Neural cell (in vitro differentiated cells): ENCODE results near the gene GRK1. TPM values are rescaled to one million over a fixed set of nuclear protein-coding genes. Genes with fewer than 3 reads are reported as not detected.
"Not testable (repeated sequence)": the region's sequence is repeated elsewhere in the genome, so short reads cannot be mapped to it uniquely, and the experiment has no call there.

Source experiments
- H2AFZ ChIP-seq: fragments of 200-600, 300-800 bp; sonication (generic), shearing (Covaris generic); 2 replicates; pipeline ENCODE4 v1.6.0; 2014; ENCODE audit warnings: low read depth, mild to moderate bottlenecking, antibody characterized with exemption, low read length, moderate library complexity
- H3F3A ChIP-seq: fragments of 200-600 bp; shearing (Covaris generic); 2 replicates; pipeline ENCODE4 v1.6.1; 2016; ENCODE audit warnings: mild to moderate bottlenecking, moderate library complexity, mixed read lengths, antibody characterized with exemption, low read length; ENCODE audit not compliant: insufficient read depth, poor library complexity, severe bottlenecking
- H3K27ac ChIP-seq: fragments of 200-600, 300-800 bp; sonication (generic), shearing (Covaris generic); 2 replicates; pipeline ENCODE4 v1.5.1; 2014; ENCODE audit warnings: mild to moderate bottlenecking, low read length, moderate library complexity
- H3K27me3 ChIP-seq: fragments of 300-800, 200-600 bp; sonication (generic), shearing (Covaris generic); 2 replicates; pipeline ENCODE4 v1.6.0; 2014; ENCODE audit warnings: mild to moderate bottlenecking, low read depth, low read length, moderate library complexity; ENCODE audit not compliant: insufficient read depth
- H3K36me3 ChIP-seq: fragments of 300-800, 200-600 bp; sonication (generic), shearing (Covaris generic); 2 replicates; pipeline ENCODE4 v1.5.1; 2014; ENCODE audit warnings: mild to moderate bottlenecking, antibody characterized with exemption, low read length, moderate library complexity; ENCODE audit not compliant: insufficient read depth
- H3K4me2 ChIP-seq: fragments of 300-800, 200-600 bp; sonication (generic), shearing (Covaris generic); 2 replicates; pipeline ENCODE4 v1.6.0; 2014; ENCODE audit warnings: mild to moderate bottlenecking, low read length
- H3K4me3 ChIP-seq: fragments of 300-800, 200-600 bp; sonication (generic), shearing (Covaris generic); 2 replicates; pipeline ENCODE4 v1.5.1; 2014; ENCODE audit warnings: mild to moderate bottlenecking, low read length, moderate library complexity
- H3K79me2 ChIP-seq: fragments of 200-600 bp; shearing (Covaris generic); replicated peaks from 2 replicates; pipeline ENCODE4 v1.6.0; 2014; ENCODE audit warnings: mild to moderate bottlenecking, low read length, moderate library complexity; ENCODE audit not compliant: insufficient read depth
- H3K9ac ChIP-seq: fragments of 300-800, 200-600 bp; sonication (generic), shearing (Covaris generic); 2 replicates; pipeline ENCODE4 v1.6.1; 2016; ENCODE audit warnings: mild to moderate bottlenecking, low read length, mixed read lengths
- H3K9me2 ChIP-seq: fragments of 200-600 bp; shearing (Covaris generic); 2 replicates; pipeline ENCODE4 v1.6.1; 2016; ENCODE audit warnings: mild to moderate bottlenecking, low read length, mixed read lengths; ENCODE audit not compliant: insufficient read depth
- H3K9me3 ChIP-seq: fragments of 200-600, 300-800 bp; sonication (generic), shearing (Covaris generic); 2 replicates; pipeline ENCODE4 v1.6.1; 2016; ENCODE audit warnings: mild to moderate bottlenecking, mixed run types, low read length, moderate library complexity, mixed read lengths
- H4K20me1 ChIP-seq: fragments of 200-600 bp; shearing (Covaris generic); 2 replicates; pipeline ENCODE4 v1.6.1; 2016; ENCODE audit warnings: mild to moderate bottlenecking, mixed run types; ENCODE audit not compliant: insufficient read depth
- EP300 ChIP-seq: fragments of 450-650 bp; conservative IDR thresholded peaks from 2 replicates; pipeline ENCODE4 v1.6.1; 2014; ENCODE audit warnings: antibody characterized with exemption, mild to moderate bottlenecking, moderate library complexity; ENCODE audit not compliant: poor library complexity, severe bottlenecking
- EZH2 ChIP-seq: fragments of 200-600, 300-800 bp; shearing (Covaris generic), sonication (generic); IDR thresholded peaks from 2 replicates; pipeline ENCODE4 v1.6.1; 2014; ENCODE audit warnings: antibody characterized with exemption, low read length, borderline replicate concordance, mild to moderate bottlenecking; ENCODE audit not compliant: insufficient read depth, poor library complexity, severe bottlenecking
- MXI1 ChIP-seq: fragments of 450-650 bp; conservative IDR thresholded peaks from 2 replicates; pipeline ENCODE4 v1.6.1; 2014; ENCODE audit warnings: antibody characterized with exemption, mild to moderate bottlenecking; ENCODE audit not compliant: poor library complexity, severe bottlenecking
- POLR2AphosphoS5 ChIP-seq: IDR thresholded peaks from 2 replicates; pipeline ENCODE4 v1.6.1; 2012
- RAD21 ChIP-seq: fragments of 450-650 bp; conservative IDR thresholded peaks from 2 replicates; pipeline ENCODE4 v1.6.1; 2014; ENCODE audit warnings: antibody characterized with exemption, mild to moderate bottlenecking, moderate library complexity
- SMC3 ChIP-seq: fragments of 450-650 bp; conservative IDR thresholded peaks from 2 replicates; pipeline ENCODE4 v1.6.1; 2014; ENCODE audit warnings: antibody characterized with exemption, mild to moderate bottlenecking, moderate library complexity; ENCODE audit not compliant: poor library complexity
- TAF1 ChIP-seq: IDR thresholded peaks from 2 replicates; pipeline ENCODE4 v1.6.1; 2012; ENCODE audit warnings: low read depth
- polyA plus RNA-seq: library from polyadenylated mRNA; depleted of rRNA; stranded (reverse); fragments of >200 nt; gene quantifications from 2 replicates; pipeline ENCODE4 v1.2.3, GENCODE V29; 2014
- TF ChIP-seq, protein P1 (sequence below): fragments of 450-650 bp; IDR thresholded peaks from 2 replicates; pipeline ENCODE4 v1.5.1; 2014; ENCODE audit warnings: antibody characterized with exemption, mild to moderate bottlenecking, moderate library complexity; ENCODE audit not compliant: poor library complexity, severe bottlenecking
- TF ChIP-seq, protein P2 (sequence below): IDR thresholded peaks from 2 replicates; pipeline ENCODE4 v1.6.1; 2012; ENCODE audit warnings: borderline replicate concordance

Gene GRK1
- polyA plus RNA-seq, 1 donor from 2014 or later: 0.06 TPM

DNA sequence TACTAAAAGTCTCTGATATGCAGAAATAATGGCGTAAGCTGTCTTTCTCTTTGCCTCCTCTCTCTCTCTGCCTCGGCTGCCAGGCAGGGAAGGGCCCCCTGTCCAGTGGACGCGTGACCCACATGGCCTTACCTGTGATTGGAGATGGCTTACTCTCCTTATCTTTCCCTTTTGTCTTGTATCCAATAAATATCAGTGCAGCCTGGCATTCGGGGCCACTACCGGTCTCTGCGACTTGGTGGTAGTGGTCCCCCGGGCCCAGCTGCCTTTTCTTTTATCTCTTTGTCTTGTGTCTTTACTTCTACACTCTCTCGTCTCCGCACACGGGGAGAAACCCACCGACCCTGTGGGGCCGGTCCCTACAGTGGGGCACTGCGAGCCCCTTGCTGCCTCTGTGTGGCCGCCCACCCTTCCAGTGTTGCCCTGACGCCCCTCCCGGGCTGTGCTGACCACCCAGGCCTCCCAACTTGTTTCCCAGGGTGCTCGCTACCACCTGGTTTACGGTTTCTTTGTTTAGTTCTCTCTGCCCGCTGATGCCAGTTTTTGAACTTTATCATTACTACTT is 45.0 kb upstream of the GRK1 start:
- not testable (repeated sequence) for H3K9me2 ChIP-seq, H3K4me3 ChIP-seq, H3F3A ChIP-seq, H3K9ac ChIP-seq, H3K9me3 ChIP-seq, H3K27me3 ChIP-seq, H3K27ac ChIP-seq, H3K36me3 ChIP-seq, H2AFZ ChIP-seq, H4K20me1 ChIP-seq, H3K4me2 ChIP-seq, H3K79me2 ChIP-seq

DNA sequence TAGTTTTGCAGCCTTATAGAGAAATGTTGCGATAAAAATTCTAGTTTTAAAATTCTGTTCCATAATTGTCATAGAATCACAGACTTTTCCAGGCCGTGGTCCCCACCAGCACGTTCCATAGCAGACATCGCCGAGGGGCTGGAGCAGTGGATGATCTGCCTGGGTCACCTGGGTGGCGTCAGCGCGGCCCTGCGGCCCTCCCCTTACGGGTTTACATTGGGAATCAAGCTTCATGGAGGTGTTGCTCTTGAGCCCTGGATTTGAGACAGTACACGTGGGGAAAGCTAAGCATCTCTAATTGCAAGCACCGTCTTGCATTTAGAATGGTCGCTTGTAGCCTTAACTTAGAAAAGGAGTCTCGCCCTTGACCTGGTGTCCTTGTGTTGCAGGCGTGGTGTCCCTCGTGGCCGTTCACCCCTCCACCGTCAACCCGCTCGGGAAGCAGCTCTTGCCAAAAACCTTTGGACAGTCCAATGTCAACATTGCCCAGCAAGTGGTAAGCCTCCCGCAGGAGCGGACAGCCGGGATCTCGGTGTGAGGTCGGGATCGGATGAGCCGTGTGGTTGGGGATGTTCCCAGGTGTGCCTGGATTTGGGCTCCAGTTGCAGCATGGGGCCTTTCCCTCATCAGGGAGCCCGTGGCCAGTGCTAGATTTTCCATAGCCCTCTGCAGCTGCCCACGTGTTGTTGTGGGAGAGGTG is 44.1 kb upstream of the GRK1 start:
- TF ChIP-seq, protein P1, sequence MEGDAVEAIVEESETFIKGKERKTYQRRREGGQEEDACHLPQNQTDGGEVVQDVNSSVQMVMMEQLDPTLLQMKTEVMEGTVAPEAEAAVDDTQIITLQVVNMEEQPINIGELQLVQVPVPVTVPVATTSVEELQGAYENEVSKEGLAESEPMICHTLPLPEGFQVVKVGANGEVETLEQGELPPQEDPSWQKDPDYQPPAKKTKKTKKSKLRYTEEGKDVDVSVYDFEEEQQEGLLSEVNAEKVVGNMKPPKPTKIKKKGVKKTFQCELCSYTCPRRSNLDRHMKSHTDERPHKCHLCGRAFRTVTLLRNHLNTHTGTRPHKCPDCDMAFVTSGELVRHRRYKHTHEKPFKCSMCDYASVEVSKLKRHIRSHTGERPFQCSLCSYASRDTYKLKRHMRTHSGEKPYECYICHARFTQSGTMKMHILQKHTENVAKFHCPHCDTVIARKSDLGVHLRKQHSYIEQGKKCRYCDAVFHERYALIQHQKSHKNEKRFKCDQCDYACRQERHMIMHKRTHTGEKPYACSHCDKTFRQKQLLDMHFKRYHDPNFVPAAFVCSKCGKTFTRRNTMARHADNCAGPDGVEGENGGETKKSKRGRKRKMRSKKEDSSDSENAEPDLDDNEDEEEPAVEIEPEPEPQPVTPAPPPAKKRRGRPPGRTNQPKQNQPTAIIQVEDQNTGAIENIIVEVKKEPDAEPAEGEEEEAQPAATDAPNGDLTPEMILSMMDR: no peak
- TF ChIP-seq TAF1 (no peak), EZH2 (no peak), RAD21 (no peak), MXI1 (no peak), POLR2AphosphoS5 (no peak), SMC3 (no peak), EP300 (no peak)
- TF ChIP-seq, protein P2, sequence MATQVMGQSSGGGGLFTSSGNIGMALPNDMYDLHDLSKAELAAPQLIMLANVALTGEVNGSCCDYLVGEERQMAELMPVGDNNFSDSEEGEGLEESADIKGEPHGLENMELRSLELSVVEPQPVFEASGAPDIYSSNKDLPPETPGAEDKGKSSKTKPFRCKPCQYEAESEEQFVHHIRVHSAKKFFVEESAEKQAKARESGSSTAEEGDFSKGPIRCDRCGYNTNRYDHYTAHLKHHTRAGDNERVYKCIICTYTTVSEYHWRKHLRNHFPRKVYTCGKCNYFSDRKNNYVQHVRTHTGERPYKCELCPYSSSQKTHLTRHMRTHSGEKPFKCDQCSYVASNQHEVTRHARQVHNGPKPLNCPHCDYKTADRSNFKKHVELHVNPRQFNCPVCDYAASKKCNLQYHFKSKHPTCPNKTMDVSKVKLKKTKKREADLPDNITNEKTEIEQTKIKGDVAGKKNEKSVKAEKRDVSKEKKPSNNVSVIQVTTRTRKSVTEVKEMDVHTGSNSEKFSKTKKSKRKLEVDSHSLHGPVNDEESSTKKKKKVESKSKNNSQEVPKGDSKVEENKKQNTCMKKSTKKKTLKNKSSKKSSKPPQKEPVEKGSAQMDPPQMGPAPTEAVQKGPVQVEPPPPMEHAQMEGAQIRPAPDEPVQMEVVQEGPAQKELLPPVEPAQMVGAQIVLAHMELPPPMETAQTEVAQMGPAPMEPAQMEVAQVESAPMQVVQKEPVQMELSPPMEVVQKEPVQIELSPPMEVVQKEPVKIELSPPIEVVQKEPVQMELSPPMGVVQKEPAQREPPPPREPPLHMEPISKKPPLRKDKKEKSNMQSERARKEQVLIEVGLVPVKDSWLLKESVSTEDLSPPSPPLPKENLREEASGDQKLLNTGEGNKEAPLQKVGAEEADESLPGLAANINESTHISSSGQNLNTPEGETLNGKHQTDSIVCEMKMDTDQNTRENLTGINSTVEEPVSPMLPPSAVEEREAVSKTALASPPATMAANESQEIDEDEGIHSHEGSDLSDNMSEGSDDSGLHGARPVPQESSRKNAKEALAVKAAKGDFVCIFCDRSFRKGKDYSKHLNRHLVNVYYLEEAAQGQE: no peak
- no peak overlapping the region for H3K4me2 ChIP-seq
- H3K4me3 ChIP-seq: no peak overlapping the region
- no peaks in the 10 kb centered on the region for H3K36me3 ChIP-seq
- H3F3A ChIP-seq: no peaks in the 10 kb centered on the region
- no peak overlapping the region for H2AFZ ChIP-seq
- H3K9ac ChIP-seq: no peak overlapping the region
- no peaks in the 10 kb centered on the region for H4K20me1 ChIP-seq
- H3K9me2 ChIP-seq: no peaks in the 10 kb centered on the region
- H3K79me2 ChIP-seq: no peaks in the 10 kb centered on the region
- no peaks in the 10 kb centered on the region for H3K9me3 ChIP-seq
- no peak overlapping the region for H3K27ac ChIP-seq
- H3K27me3 ChIP-seq: no peaks in the 10 kb centered on the region
